ENCODE results near the gene KCNC4. TPM values are rescaled to one million over a fixed set of nuclear protein-coding genes. Genes with fewer than 3 reads are reported as not detected.

KCNC4 gene
- total and polyA plus RNA-seq, 2 experiments from 2014 or later, result 8.9 to 12.1 TPM

GRCh38 chr1:110176299-110176956, 33.7 kb upstream of the KCNC4 start:
- Histone ChIP-seq H3K4me1 (ENCODE audit: insufficient read depth) (no peaks in the 10 kb centered on the region), H4K20me1 (ENCODE audit: insufficient read depth) (no peaks in the 10 kb centered on the region), H3K9ac (no peak overlapping the region), H2AFZ (no peak overlapping the region), H3K9me3 (ENCODE audit: low read depth) (no peaks in the 10 kb centered on the region), H3K4me2 (ENCODE audit: unreplicated experiment) (no peak overlapping the region), H3K27ac (no peak overlapping the region), H3K79me2 (ENCODE audit: insufficient read depth) (no peaks in the 10 kb centered on the region), H3K9me2 (ENCODE audit: insufficient read depth) (no peaks in the 10 kb centered on the region), H3K4me3 (no peak overlapping the region), H3K27me3 (replicated peaks; ENCODE audit: insufficient read depth) (no peaks in the 10 kb centered on the region), H3K36me3 (ENCODE audit: low read depth) (no peaks in the 10 kb centered on the region), H3F3A (ENCODE audit: insufficient read depth) (0 out of 2 replicates have a peak, but pooled peaks cover 4% of the 10 kb centered on the region)
- TF ChIP-seq EZH2phosphoT487 (IDR thresholded peaks at IDR 0.05; ENCODE audit: insufficient read depth, low read depth) (no peak), EZH2 (IDR thresholded peaks at IDR 0.05; ENCODE audit: insufficient read depth, poor library complexity, severe bottlenecking) (no peak)
- DNase-seq, result no peak
- 70 to 72% methylated on average over 9 of the region's 9 CpGs for WGBS, 2 experiments (ENCODE audit: low coverage in 1 of 2, low lambda C conversion rate in 2 of 2, missing lambda C conversion rate in 2 of 2)
- in situ Hi-C loops (cut with MboI), result no loop called here

GRCh38 chr1:110177775-110178174, 32.3 kb upstream of the KCNC4 start:
- Histone ChIP-seq H3K4me1 (ENCODE audit: insufficient read depth) (no peaks in the 10 kb centered on the region), H3K4me2 (ENCODE audit: unreplicated experiment) (no peak overlapping the region), H3F3A (ENCODE audit: insufficient read depth) (0 out of 2 replicates have a peak, but pooled peaks cover 4% of the 10 kb centered on the region), H4K20me1 (ENCODE audit: insufficient read depth) (no peaks in the 10 kb centered on the region), H2AFZ (no peak overlapping the region), H3K9me2 (ENCODE audit: insufficient read depth) (no peaks in the 10 kb centered on the region), H3K27me3 (replicated peaks; ENCODE audit: insufficient read depth) (no peaks in the 10 kb centered on the region), H3K79me2 (ENCODE audit: insufficient read depth) (no peaks in the 10 kb centered on the region), H3K27ac (no peak overlapping the region), H3K4me3 (no peak overlapping the region), H3K9me3 (ENCODE audit: low read depth) (no peaks in the 10 kb centered on the region), H3K9ac (no peak overlapping the region), H3K36me3 (ENCODE audit: low read depth) (no peaks in the 10 kb centered on the region)
- no peak for DNase-seq
- no peak for TF ChIP-seq EZH2 (IDR thresholded peaks at IDR 0.05; ENCODE audit: insufficient read depth, poor library complexity, severe bottlenecking)
- 35 to 43% methylated on average over 4 of the region's 4 CpGs for WGBS, 2 experiments (ENCODE audit: low coverage in 1 of 2, low lambda C conversion rate in 2 of 2, missing lambda C conversion rate in 2 of 2)
- in situ Hi-C loops (cut with MboI), result no loop called here

- no peaks in the 10 kb centered on the region for H3K9me3 ChIP-seq (ENCODE audit: low read depth)
- H2AFZ ChIP-seq, result no peak overlapping the region
- no peaks in the 10 kb centered on the region for H3K36me3 ChIP-seq (ENCODE audit: low read depth)
- no peaks in the 10 kb centered on the region for H4K20me1 ChIP-seq (ENCODE audit: insufficient read depth)
- H3K79me2 ChIP-seq (ENCODE audit: insufficient read depth), result no peaks in the 10 kb centered on the region
- peaks cover 21% of the 10 kb centered on the region for H3F3A ChIP-seq (ENCODE audit: insufficient read depth)
- H3K27me3 ChIP-seq (replicated peaks; ENCODE audit: insufficient read depth), result no peaks in the 10 kb centered on the region
- H3K9ac ChIP-seq, result no peak overlapping the region
- DNase-seq, result no peak
- no peak overlapping the region for H3K4me3 ChIP-seq
- H3K27ac ChIP-seq, result no peak overlapping the region
- H3K9me2 ChIP-seq (ENCODE audit: insufficient read depth), result no peaks in the 10 kb centered on the region
- 81% methylated on average over 12 of the region's 12 CpGs for WGBS, 2 experiments (ENCODE audit: low coverage in 1 of 2, low lambda C conversion rate in 2 of 2, missing lambda C conversion rate in 2 of 2)
- TF ChIP-seq EZH2 (IDR thresholded peaks at IDR 0.05; ENCODE audit: insufficient read depth, poor library complexity, severe bottlenecking), result no peak
- no peak for TF ChIP-seq EZH2phosphoT487 (IDR thresholded peaks at IDR 0.05; ENCODE audit: insufficient read depth, low read depth)
- H3K4me2 ChIP-seq (ENCODE audit: unreplicated experiment), result no peak overlapping the region
- in situ Hi-C loops (cut with MboI), result no loop called here
- peaks cover 23% of the 10 kb centered on the region for H3K4me1 ChIP-seq (ENCODE audit: insufficient read depth)
Observed at GRCh38 chr1:110183642-110184167, 26.4 kb upstream of the KCNC4 start.

- no peaks in the 10 kb centered on the region for H3K9me2 ChIP-seq (ENCODE audit: insufficient read depth)
- H3K9ac ChIP-seq, result no peak overlapping the region
- H3K9me3 ChIP-seq (ENCODE audit: low read depth), result no peaks in the 10 kb centered on the region
- H3K4me3 ChIP-seq, result no peak overlapping the region
- in situ Hi-C loops (cut with MboI), result no loop called here
- H3K27me3 ChIP-seq (replicated peaks; ENCODE audit: insufficient read depth), result no peaks in the 10 kb centered on the region
- no peaks in the 10 kb centered on the region for H3K79me2 ChIP-seq (ENCODE audit: insufficient read depth)
- no peaks in the 10 kb centered on the region for H4K20me1 ChIP-seq (ENCODE audit: insufficient read depth)
- TF ChIP-seq EZH2phosphoT487 (IDR thresholded peaks at IDR 0.05; ENCODE audit: insufficient read depth, low read depth) (no peak), EZH2 (IDR thresholded peaks at IDR 0.05; ENCODE audit: insufficient read depth, poor library complexity, severe bottlenecking) (no peak)
- WGBS, 2 experiments (ENCODE audit: low coverage in 1 of 2, low lambda C conversion rate in 2 of 2, missing lambda C conversion rate in 2 of 2), result 54 to 66% methylated on average over 5 of the region's 5 CpGs
- H3F3A ChIP-seq (ENCODE audit: insufficient read depth), result peaks cover 22% of the 10 kb centered on the region
- no peaks in the 10 kb centered on the region for H3K36me3 ChIP-seq (ENCODE audit: low read depth)
- H3K4me1 ChIP-seq (ENCODE audit: insufficient read depth), result peaks cover 25% of the 10 kb centered on the region
- no peak overlapping the region for H3K4me2 ChIP-seq (ENCODE audit: unreplicated experiment)
- DNase-seq, result no peak
- H3K27ac ChIP-seq, result no peak overlapping the region
- no peak overlapping the region for H2AFZ ChIP-seq
Observed at GRCh38 chr1:110184446-110184845, 25.7 kb upstream of the KCNC4 start.
